GM19099 (cell line): ENCODE data around the gene CCDC9B.

ENCODE experiments used
- POLR2A ChIP-seq: IDR thresholded peaks from 3 replicates; pipeline ENCODE4 v1.6.1; 2011; ENCODE audit warnings: low read depth; ENCODE audit not compliant: insufficient read length; ENCODE audit errors: extremely low read depth

The CCDC9B gene

GRCh38 chr15:40289140-40289775 is 51.5 kb downstream of the CCDC9B start:
- TF ChIP-seq POLR2A = no peak

GRCh38 chr15:40287968-40288367 is 52.8 kb downstream of the CCDC9B start:
- no peak for TF ChIP-seq POLR2A

GRCh38 chr15:40287505-40287904 is 53.2 kb downstream of the CCDC9B start:
- no peak for TF ChIP-seq POLR2A

- TF ChIP-seq POLR2A = no peak
Observed at GRCh38 chr15:40286794-40287193, 53.9 kb downstream of the CCDC9B start.

GRCh38 chr15:40286061-40286532 is 54.6 kb downstream of the CCDC9B start:
- no peak for TF ChIP-seq POLR2A

GRCh38 chr15:40285554-40286011 is 55.2 kb downstream of the CCDC9B start:
- no peak for TF ChIP-seq POLR2A

GRCh38 chr15:40285151-40285550 is 55.6 kb downstream of the CCDC9B start:
- no peak for TF ChIP-seq POLR2A

- TF ChIP-seq POLR2A = no peak
Observed at GRCh38 chr15:40283615-40284300, 57.0 kb downstream of the CCDC9B start.

- TF ChIP-seq POLR2A = no peak
Observed at GRCh38 chr15:40282869-40283614, 57.7 kb downstream of the CCDC9B start, which contains the start of gene ANKRD63. TSS of gene ANKRD63 (minus strand) at chr15:40283064. CDS start at chr15:40282586, 478 bp downstream.

- no peak for TF ChIP-seq POLR2A
Observed at GRCh38 chr15:40282147-40282868, 58.4 kb downstream of the CCDC9B start.

GRCh38 chr15:40281801-40282146 is 59.0 kb downstream of the CCDC9B start:
- no peak for TF ChIP-seq POLR2A
